Activated CD4-positive, alpha-beta T cell treated with anti-CD3 and anti-CD28 coated beads, Interleukin-2, Interleukin-6, amounts not matched to agents 100 ng/mL and 50 ng/mL, durations not matched to agents 16 hours and 8 hours (primary cell): ENCODE results near the gene TBC1D30.

Source experiments
- DNase-seq: peaks from one replicate; pipeline ENCODE4 v3.0.0-alpha.2; 2020

TBC1D30 gene

GRCh38 chr12:64912516-64913255, 88.2 kb downstream of the TBC1D30 start:
- DNase-seq = no peak

DNA sequence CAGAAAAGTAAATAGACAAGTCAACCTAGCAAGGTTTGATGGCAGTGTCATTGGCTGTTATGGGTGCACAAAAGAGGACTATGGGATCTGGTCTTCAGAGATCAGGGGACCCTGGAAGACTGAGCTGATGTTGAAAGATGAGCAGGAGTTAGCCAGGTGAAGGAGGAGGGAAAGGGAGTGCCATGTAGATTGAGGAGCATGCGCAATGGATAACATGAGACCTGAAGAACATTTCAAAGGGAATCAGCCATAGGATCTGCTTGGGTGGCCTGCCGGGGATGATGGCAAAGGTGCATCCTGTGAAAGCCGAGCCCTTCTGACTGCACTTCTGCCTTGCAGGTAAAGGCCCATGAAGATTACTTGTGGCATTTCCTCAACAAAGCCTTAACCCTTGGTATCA, 90.8 kb downstream of the TBC1D30 start:
- DNase-seq = no peak

GRCh38 chr12:64916411-64917261, 92.2 kb downstream of the TBC1D30 start:
- DNase-seq = no peak

DNA sequence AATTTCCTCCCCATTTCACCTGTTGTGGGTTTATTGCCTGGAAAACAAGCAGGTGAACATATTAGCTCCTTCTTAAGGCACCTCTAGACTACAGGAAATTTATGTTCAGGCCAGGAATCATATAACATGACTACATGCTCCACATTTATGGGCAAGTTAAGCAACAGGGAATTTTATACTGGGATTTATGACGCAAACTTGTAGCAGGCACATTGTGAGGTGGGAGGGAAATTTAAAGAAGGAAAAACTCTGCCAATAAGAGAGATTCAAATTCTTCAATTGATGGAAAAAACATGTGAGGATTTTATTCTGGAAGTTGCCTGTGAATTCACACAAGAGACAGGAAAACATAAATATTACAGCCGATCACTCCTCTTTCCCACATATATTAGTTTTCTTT, 93.9 kb downstream of the TBC1D30 start:
- no peak for DNase-seq

GRCh38 chr12:64918801-64919200, 94.4 kb downstream of the TBC1D30 start:
- no peak for DNase-seq

DNA sequence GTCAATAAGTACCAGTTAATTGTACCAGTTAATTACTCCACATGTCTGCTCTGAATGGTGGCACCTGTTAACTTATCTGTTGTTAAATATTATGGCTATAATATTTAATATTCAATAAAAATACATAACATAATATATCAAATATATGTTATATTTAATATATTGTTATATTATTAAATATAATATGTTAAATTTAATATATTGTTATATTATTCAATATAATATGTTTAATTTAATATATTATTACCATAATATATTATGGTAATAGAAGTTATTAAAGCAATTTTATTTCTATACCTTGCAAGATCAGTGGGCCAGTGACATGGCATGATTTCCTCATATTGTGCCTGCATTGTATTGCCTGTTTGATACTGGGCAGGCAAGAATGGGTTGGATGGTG, 98.4 kb downstream of the TBC1D30 start:
- DNase-seq = no peak

DNA sequence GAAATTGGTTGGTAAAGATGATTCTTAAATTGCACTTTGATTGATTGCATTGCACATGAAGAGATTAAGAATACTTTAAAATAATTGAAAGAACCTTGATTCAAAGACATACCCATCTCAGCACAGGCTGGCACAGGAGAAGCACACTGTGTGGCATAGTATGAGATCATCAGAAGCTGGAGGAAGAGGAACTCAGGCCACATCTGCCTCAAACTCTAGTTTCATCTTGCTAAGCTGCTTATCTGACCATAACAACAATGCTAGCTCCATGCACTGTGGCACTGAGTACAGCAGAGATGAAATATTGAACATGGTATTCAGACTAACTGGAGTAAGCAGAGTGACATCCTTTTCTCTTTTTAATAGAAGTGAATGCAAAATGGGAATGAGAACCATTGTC, 99.1 kb downstream of the TBC1D30 start:
- DNase-seq = no peak
